GM19438 (cell line): ENCODE results near the gene SLIT1.

ENCODE experiments used
- ATAC-seq: cut with Tn5 transposase; IDR thresholded peaks from one replicate; pipeline ENCODE4 v1.9.1; 2021; ENCODE audit warnings: low read depth; ENCODE audit not compliant: unreplicated experiment

Gene SLIT1

GRCh38 chr10:96988426-96988825 lies 197.3 kb downstream of the SLIT1 start:
- no peak for ATAC-seq

DNA sequence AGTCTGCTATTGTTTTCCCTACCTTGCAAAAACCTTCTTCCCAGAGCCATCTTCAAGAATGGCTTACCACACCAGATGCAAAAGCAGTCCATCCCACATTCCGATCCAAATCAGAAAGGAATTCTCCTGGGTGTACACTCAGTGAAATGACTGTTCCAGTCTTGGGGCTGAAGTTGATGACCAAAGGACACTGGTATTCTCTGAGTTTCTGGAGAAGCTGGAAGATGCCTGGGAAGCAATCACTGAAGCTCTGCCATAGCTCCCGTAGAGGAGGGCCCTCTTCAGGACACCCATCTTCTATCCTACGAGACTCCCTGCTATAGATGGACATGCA lies 197.9 kb downstream of the SLIT1 start:
- ATAC-seq: no peak

DNA sequence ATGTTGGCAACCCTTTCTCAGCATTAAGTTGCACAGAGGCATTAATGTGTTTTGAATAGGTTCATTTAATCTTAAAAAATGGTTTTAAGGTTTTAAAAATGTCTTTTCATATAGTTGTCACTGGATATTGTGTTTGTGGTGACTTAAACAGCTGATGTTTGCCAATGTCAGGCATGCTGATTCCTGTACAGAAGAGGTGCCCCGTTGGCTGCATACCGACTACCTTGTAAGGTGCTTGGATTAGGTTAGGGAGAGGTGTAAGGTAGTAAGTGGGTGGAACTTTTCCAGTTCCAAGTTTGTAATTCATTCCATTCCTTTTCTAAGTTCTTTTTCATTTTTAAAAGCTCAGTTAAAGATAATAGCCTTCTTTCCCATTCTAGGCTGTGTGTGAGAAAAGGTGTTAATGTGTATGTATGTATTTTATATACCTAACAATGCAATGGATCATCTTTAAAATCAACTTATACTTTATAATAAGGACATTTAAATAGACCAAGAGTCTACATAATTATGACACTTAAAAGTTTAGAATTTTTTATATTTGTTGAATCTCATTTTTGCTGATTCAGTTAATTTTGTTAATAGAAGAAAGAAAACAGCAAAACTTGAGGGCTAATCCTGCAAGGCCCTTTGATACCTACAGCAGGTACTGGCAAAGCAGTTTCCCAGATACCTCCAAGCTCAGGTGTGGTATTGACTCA lies 198.5 kb downstream of the SLIT1 start:
- no peak for ATAC-seq

DNA sequence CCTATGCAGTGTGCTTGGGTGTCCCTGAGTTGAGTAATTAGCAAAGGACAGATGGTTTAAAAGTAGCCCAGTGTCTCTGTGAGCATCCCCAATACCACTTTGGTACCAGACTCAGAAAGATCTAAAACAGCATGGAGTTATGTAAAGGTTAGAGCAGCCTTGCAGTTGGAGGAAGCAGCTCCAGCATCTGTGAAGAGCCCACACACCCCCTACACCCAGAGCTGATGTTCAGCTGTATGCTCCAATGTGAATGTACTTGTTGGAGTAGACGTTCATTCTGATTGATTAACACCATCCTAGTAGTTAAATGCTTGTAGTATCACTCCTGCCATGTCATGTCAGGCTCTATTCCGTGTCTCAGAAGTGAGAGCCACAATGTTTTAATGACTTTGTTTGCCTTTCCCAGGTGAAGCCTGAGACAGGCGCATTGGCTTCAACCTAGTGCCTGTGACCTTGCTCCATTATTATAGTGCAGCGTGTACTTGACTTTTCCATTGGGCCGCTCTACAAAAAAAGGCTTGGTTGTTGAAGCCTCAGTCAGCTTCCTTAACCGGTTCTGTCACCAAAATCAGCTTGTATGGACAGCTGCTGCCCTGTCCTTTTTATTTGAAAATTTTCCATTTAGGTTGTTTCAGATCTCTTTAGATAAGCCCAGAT lies 199.4 kb downstream of the SLIT1 start:
- no peak for ATAC-seq

GRCh38 chr10:96984541-96985131 lies 201.1 kb downstream of the SLIT1 start:
- ATAC-seq: no peak

- ATAC-seq: no peak
These were observed 203.4 kb downstream of the SLIT1 start for GRCh38 chr10:96982149-96982930.

DNA sequence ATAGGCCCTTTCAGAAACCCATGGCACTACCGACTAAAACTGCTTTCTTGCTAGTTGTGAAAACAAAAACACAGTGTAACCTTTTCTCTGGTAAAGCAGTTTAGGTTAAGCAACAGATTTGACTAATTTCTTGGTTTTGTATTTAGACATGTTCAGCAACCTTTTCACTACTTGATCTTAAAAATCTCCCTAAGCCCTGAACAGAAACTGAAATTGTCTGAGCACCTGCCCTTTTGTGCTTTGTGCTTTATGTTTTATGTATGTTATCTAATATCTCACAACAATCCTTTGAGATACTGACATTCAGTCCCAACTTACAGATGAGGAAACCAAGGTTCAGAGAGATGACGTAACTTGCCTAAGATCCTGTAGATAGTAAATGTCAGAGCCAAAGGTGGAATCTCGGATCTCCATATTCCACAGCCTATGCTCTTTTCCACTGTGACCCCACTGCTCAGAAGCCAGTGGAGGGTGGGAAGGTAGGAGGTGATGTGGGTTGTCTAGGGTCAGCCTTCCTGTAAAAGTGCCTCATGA lies 207.1 kb downstream of the SLIT1 start:
- peak; percentile 64 for ATAC-seq

GRCh38 chr10:96975136-96975535 lies 210.6 kb downstream of the SLIT1 start:
- ATAC-seq: no peak

DNA sequence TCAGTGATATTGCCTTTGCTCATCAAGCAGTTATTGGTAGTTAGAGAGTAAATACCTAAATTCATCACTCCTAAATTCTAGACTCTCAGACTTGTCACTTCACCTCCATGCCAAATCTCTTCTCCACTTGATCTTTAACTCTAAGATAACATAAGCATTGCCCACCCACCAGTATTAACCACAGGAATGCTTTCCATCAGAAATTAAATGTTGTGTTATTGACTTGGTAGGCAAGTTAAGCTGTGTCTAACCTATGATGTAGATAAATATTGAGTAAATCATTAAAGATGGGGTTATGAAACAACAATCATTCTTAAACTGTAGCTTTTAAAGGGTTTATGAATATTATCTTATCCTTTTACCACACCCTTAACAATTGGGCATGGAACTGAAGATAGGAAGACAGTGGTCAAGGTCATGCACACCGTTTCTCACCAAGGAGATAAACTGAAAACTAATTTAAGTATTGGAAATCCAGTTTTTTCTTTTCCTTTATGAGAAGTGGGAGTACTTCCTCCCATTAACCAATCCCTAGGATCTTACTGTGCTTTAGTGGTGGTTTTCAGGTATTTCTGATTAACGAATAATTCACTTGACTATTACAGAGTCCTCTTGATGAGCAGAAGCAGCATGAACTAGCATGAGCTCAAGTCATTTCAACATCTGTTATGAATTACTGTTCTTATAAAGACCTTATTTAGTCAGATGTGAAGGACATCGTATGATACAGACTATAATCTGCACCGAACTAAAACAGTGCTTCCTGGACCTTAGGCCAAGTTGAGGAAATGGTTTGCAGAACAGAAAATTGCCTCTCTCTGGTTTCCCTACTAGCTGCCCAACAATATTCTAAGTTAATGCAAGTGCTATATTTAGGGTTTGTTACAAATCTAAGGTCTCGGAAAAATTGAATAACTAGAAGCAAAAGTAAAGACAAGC lies 211.7 kb downstream of the SLIT1 start:
- no peak for ATAC-seq

DNA sequence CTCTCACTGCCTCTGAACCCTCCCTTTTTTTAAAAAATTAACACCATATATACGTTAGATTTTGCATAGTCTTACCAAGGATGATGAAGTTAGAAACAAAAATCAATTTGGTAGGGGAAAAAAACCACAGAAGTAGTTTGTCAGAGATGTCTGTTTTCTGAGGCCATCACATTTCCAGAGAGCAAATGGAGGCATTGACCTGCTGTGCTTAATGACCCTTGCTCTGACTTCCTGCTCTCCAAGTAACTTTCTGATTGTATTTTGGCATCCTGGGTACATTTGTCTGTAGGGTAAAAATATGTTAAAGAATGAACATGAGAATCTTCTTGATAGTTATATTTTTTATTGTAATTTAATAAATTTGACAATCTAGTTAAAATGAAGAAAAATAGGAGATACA lies 213.5 kb downstream of the SLIT1 start:
- ATAC-seq: no peak

DNA sequence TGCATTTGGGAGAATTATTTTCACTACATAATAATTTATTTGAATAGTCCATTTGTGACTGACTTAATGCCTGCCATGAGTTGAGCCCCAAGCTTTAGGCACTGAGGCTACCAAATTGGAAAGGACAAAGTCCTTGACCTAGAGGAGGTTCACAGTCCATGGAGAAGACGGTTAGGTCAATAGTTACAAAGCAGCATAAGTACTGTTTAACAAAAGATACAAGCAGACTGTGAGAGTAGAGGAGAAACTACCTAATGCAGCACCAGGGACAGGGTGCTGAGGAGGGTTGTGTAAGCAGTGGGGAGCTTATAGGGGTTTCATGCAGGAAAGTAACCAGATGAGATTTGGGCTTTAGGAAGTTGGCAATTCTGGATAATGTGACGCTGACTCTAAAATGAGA lies 214.4 kb downstream of the SLIT1 start:
- ATAC-seq: no peak

DNA sequence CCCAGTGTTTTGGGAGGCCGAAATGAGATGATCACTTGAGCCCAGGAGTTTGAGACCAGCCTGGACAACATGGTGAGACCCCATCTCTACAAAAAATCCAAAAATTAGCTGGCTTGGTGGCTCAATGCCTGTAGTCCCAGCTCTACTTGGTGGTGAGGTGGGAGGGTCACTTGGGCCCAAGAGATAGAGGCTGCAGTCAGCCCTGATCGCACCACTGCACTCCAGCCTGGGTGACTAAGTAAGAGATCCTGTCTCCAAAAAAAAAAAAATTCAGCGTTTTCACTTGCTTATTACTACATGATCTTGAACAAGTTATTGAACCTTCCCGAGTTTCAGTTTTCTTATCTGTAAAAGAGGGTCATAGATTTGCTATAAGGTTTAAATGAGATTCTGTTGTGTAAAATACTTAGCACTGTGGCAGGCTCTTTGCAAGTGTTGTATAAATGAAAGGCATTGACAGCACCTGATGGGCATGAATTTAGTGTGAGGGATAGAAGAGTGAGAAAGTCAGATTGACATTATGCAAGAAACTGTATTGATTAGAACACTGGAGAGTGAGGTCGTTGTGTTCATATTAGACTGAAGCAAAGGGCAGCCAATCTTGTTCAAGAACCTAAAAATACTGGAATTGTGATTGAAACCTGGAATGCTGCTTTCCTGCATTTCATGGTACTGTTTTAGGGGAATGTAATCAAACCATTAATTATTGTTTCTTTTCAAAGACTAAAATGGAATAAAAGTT lies 216.9 kb downstream of the SLIT1 start:
- no peak for ATAC-seq

DNA sequence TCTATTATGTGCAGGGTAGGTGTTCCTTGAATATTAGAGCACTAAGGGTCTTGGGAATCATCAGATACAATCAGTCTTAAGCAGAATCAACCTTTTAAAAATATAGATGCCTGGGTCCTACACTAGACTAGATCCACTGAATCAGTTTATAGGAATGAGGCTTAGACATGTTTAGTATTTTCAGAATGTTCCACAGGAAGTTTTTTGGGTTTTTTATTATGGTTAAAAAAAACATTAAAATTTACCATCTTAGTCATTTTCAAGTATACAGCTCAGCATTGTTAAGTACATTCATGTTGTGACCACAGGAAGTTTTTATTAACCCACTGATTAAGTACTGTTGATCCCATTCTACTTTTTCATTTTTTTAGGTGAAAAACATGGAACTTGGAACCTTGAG lies 217.9 kb downstream of the SLIT1 start:
- no peak for ATAC-seq

DNA sequence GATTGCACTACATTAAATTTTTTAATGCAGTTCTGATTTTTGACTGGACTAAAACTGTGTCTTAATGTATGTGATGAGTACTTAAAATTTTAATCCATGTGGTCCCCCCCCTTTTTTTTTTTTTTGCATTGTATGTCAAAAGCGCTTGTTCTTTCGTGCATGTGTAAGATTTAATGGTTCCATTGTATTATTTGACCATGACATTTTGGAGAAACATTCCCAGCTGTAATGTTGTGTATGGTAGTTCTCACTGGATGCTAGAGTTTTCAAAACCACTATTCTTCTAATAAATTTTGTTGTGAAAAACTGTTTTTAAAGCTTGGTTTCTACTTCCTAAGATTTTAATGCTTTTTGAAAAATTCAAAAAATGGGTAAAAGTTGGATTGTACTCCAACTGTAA lies 221.6 kb downstream of the SLIT1 start:
- ATAC-seq: no peak

DNA sequence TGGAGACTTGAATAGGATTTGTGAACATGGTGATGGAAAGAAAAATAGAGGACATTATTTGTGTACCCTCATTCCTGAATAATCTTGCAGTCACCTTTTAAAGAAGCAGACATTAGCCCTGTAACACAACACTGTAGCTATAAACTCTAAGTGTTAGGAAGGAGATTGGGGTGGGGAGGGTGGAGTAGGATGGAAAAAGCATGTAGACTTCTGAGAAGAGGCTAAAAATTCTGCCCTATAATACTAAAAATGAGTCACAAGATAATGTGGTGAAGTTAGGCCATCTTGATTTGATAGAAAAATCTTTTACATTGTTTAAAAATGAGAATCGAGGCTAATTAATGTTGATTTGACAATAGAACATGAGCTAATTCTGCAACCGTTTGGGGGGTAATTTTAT lies 224.9 kb downstream of the SLIT1 start:
- ATAC-seq: no peak

- no peak for ATAC-seq
These were observed 226.0 kb downstream of the SLIT1 start for GRCh38 chr10:96959733-96960132.

GRCh38 chr10:96958071-96958470 lies 227.7 kb downstream of the SLIT1 start:
- no peak for ATAC-seq

GRCh38 chr10:96955794-96956193 lies 230.0 kb downstream of the SLIT1 start:
- no peak for ATAC-seq

GRCh38 chr10:96951954-96952353 lies 233.8 kb downstream of the SLIT1 start:
- no peak for ATAC-seq
